GM18526 (cell line): Measurements from ENCODE around the gene SMARCD3.

ENCODE experiments used
- POLR2A ChIP-seq: IDR thresholded peaks from 3 replicates; pipeline ENCODE4 v1.6.1; 2011; ENCODE audit not compliant: insufficient read length; ENCODE audit errors: extremely low read depth

Gene SMARCD3

DNA sequence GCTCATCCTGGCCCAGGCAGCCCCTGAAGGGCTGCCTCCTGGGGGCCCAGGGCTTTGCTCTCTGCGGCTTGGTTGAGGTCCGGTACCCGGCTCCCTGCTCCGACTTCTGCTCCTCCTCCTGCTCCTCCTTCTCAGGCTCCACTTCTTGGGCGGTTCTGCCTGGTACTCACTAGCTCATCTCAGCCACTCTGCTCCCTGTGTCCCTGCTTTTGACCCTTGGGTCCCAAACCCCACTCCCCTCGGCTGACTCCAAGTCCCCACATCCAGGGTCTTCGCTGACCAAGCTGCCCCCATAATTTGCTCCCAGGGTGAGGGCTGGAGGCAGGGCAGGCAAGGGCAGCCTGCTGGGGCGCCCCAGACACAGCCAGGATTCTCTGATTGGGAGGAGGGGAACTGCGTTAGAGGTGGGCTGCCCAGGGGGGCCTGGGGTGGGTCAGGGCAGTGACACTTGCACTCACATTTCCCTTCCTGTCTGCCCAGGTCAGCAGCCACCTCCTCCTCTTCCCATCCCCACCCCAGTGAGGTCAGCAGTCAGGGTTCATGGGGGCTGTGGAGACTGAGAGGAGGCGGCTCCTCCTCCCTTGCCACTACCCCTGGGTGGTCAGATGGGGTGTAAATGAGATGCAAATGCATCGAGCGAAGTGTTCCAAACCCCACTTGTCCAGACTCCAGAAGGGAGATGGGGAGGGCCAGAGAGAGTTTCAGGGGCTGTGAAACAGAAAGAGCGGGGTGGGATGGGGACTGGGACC lies 2.2 kb downstream of the SMARCD3 start:
- no peak for TF ChIP-seq POLR2A

DNA sequence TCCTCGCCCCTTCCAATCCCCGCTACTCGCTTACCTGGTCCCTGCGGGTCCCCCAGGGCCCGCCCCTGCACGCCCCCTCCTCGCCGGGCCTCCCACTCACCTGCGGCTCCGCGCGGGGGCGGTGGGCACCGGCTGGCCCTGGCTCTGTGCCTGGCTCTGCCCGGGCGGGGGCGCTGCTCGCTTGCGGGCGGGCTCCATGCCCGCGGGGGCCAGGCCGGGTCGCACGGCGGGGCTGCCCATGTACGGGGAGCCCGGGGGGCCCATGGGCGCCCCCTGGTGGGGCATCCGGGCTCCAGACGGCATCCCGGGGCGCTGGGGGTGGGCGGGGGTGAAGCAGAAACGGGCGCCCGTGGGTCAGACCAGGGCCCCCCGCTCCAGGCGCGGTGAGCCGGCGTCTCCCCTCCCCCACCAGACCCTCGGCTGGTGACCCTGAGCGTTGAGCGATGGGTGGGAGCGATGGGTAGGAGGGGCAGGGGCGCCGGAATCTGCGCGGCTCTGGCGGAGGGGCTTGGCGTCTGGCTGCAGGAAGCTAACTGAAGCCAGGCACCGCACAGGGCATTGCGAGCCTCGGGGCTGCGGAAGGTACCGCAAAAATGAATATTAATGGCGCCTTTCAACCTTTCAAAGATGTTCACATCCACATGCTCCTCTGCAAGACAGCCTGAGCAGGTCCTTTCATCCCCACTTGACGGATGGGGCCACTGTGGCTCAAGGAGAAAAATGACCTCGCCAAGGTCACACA lies 3.0 kb downstream of the SMARCD3 start:
- TF ChIP-seq POLR2A: no peak

DNA sequence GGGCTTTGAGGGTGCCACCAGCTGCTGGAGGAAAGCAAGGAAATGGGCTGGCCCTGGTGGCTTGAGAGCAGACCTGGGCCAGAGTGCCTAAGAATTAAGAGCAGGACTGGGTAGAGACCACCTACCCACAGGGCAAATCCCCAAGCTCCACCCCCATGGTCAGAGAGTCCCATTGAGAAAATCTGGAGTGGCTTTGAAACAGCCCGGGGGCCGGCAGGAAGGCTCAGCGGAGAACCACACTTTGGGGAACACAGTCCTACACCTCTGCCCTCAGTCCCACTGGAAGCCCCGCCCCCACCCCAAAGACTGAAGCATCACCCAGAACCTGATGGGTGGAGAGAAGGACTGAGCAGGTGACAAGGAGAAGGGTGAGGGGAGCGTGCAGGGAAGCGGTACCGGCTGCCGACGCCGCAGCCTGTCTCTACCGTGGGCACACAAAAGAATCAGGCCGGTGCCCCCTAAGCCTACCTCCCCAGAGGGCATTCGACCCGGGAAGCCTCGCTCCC lies 3.6 kb downstream of the SMARCD3 start:
- no peak for TF ChIP-seq POLR2A

DNA sequence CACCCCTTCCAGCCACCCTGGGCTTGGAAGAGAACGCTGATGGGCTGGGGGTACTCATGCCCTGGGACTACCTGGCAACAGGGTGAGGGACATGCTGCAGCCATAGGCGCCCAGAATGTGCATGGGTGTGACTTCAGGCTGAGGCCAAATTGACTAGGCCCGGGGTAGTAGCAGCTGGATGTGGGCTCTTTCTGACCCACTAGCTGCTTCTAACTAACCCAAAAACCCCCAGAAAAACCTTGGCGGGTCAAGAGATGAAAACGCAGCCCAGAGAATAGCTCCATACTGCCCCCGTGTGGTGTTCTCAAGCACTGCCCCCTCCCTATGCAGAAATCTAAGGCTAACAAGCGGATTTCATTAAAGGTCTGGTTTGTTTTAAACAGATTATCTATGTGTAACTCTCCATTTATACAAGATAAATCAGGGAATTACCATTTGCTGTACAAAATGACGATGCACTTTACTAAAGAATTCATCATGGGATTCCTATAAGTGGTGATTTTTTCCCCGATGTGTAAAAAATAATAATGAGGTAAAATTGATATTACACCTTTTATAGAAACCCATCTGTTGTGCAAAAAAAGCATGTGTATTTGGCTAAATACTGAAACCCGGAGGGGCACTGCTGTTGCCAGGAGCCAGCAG lies 4.2 kb downstream of the SMARCD3 start:
- no peak for TF ChIP-seq POLR2A

DNA sequence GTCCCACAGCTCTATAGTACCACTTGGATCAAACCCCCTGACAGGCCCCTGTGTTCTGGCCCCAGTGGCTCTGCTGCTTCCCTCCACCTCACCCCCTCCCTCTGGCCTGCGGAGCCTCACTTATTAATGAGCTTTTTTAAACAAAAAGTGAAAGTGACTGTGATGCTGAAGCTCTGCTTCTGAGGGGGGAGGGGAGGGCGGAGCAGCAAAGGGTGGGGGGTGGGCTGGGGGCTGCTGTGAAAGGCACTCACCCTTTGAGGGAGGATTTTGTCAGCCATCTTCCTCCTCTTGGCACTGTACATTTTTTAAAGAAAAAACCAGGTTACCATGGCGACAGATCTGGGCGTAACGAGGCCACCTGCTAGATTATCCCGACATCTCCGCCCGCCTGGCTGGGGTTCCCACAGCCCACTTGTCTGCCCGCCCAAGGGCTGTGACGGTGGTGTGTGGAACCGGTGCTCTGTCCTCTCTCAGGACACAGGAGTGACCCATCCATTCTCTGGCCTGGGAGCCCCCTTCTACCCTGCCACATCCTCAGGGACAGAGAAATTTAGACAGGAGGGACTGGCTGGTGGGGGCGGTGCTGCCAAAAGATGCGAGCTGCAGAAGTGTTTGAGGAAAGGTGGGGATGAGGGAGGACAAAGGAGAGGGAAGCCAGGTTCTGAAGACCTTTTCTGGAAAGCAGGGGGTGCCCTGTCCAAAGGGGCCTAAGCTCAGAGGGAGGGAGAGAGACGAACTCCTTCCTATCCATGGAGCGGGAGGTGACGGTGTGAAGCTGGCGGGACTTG lies 4.9 kb downstream of the SMARCD3 start:
- no peak for TF ChIP-seq POLR2A

DNA sequence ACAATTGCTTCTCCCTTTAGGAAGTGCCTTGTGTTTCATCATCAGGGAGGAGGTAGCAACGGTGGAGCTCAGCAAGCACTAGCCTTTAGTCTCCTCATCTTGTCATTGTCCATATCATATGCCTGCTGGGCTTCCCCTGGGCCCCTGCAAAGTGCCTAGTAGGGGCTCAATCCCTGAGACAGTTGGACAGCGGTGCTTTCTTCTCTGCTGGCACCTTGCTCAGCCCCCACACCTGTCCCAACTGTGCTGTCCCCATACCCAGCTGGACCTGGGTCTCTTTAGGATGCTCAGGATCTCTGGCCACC lies 5.5 kb downstream of the SMARCD3 start:
- no peak for TF ChIP-seq POLR2A

DNA sequence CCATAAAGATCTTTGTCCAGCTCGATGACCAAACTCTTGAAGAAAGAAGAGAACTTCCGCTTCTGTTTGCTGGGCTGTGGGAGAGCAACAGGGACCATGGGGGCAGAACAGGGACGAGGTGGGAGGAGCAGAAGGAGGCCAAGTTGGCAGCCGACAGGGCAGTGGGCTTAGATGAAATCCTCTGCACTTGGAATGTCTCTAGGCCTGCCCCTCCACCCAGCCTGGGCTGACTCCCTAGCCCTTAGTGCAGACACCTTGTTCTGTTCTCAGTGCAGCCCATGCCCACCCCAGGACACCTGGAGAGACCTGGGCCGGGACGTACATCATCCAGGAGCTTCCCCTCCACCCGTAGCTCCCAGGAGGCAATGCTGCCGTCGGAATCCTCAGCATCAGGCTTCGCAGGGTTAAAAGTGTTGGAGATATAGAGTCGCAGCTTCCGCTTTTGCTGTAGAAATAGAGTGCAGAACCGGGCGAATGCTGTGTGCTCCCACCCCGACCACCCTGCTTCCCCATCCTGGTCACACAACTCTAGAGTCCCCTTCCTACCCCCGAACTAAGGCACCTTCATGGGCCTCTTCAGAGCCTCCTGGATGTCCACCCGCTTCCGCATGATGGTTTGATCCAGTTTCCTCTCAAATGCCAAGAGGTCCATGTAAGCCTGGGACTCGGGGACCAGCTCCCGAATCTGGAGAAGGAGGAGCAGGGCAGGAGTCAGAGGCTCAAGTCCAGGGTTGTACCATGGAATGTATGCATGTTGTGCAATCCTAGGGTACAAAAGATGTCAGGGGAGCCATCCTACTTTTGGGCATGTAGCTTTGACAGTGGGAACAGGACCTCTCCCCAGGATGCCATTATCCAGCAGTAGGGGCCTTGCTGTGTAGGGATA lies 6.1 kb downstream of the SMARCD3 start:
- TF ChIP-seq POLR2A: no peak

DNA sequence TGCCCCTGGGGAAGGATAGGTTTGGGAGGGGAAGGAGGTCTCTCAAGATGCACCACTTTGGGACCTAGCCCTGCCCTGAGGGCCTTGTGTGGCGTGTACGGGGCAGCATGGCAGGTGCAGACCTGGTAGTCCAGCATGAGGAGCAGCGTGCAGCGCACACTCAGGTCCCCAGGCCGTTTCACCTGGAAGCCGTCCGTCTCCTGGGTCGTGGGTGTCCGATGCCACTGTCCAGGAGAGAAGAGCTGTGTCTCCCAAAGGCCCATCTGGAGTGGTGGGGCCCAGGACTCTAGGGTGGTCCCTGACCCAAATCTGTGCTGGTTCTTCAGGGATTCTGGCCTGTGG lies 6.8 kb downstream of the SMARCD3 start:
- TF ChIP-seq POLR2A: no peak

DNA sequence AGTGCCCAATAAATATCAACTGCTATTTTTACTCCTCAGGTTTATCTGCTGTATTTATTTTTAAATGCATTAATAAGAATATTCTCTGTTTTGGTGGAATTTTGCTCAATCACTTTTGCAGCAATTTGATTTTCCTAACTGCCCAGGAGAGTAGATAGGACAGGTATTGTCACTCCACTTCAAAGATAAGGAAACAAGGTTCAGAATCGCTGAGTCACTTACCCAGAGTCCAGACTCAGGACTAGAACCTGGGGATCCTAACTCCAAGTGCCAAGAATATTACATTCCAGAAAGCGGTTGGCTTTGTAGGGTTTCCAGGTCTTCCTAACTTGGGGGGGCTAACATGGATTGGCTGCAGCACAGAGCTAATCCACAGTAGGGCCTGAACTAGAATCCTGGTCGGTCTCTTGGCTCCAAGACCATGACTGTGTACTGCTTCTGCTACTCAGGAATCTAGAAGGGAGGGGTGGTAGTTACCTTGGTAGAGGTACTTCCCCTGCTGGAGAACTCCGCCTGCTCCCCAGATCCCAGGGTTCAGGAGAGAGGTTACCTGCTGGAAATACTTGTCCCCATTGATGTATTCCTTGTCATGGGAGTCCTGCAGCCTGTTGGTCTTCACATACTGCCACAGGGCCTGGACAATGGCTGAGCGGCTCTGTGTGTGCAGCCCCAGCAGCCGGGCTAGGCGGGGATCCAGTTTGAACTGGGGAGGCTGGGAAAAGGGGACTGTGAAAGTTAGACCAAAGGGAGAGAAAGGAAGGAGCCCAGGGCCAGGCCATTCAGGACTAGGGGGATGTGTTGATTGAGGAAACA lies 7.3 kb downstream of the SMARCD3 start:
- no peak for TF ChIP-seq POLR2A

DNA sequence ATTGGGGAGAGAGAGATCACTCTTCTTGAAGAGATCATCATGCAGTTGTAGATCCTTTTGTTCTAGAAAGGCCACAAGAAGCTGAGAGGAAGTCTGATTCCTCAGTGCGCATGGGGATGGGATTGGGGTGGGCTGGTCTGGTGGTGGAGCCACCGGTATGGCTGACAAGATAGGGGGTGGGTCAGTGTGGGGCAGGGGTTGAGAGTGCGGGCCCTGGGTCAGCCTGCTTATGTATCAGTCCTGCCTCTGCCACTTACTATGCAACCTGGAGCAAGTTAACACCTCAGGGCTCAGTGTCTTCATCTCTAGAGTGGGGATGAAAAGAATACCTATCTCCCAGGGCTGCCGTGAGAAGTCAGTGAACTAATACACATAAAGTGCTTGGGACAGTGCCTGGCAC lies 8.0 kb downstream of the SMARCD3 start:
- no peak for TF ChIP-seq POLR2A

DNA sequence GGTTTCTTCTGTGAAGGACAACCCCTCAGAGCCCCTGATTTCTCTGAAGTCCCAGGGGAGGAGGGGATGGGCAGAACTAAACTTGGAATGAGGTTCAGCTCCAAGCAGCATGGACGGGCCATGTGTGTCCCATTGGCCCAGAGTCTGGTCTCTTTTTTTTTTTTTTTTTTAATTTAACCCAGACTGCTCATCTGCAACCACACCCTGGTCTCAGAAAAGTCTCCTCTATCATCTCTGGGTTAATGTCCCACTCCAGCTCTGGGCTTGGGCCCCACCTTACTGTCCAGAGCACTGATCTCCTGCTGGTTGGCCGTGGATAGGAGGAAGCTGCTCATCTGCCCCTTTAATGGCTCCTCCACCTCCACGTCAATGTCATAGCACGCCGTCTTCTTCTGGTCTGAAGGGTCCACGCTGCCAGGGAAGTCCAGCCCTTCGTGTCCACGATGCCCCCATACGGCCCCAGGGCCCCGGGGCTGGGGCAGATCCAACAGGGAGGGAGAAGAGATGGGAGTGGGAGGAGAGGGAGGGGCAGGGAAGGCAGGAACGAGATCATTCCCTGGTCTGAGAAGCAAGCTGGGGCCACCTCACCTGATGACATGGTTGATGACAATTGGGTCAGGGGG lies 8.5 kb downstream of the SMARCD3 start:
- TF ChIP-seq POLR2A: no peak

DNA sequence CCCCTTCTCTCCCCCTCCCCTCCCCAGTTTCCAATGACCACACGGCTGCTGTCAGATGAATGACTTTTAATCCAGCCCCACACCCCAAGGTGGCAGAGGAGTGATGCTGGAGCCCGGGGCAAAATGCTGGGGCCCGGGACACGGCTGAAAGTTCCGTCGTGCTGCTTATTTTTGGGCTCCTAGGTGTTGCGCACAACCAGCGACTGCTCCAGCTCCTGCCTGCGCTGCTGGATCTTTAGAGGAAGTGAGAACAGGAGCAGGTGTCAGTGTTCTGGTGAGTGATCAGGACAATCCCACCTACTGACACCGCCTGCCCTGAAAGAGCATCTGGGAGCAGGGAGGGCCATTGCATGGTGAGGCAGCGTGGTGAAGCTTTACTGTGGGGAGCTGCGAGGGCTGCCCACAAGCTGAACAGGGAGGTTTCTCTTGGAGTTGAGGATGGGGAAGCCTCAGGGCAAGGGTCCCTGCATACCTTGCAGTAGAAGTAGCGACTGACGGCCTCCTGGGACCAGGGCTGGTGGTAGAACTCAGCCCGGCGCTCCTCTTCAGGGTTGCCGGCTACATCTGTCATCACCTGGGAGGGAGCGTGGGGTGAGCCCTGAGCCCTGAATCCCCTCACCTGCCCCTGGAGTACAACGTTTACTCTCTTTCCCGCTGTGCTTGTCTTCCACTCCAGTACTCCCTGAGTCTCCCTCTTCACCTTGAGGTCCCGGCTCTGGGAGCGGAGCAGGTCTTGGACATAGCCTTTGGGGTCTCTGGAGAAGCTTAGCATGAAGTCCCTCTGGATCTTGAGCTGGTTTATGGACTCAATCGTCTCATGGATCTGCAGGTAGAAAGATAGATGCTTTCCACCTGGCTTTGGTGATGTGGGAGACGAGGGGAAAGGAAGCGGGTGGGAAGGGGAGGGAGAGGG lies 9.3 kb downstream of the SMARCD3 start:
- TF ChIP-seq POLR2A: no peak
